ENCODE results near the gene NFKBIE. TPM values are rescaled to one million over a fixed set of nuclear protein-coding genes. Genes with fewer than 3 reads are reported as not detected.
A peak's percentile ranks its signal among the peaks of the same experiment; 100 is the strongest.

NFKBIE gene
- total and polyA plus RNA-seq, 9 of the 15 experiments (the other 6 are each of a cell fraction or from before 2014, with no cell fraction given), result 2.1 to 16.4 (median 11.7) TPM

- TF ChIP-seq THRB (CRISPR knock-in tag; conservative IDR thresholded peaks at IDR 0.05), result peak; percentile 11; the same call in 1 of the 2 replicates
- TF ChIP-seq NR4A1 (CRISPR knock-in tag; IDR thresholded peaks at IDR 0.05), result no peak
- peak; percentile 47; the same call in 1 of the 2 replicates for TF ChIP-seq NR4A1 (tag; IDR thresholded peaks at IDR 0.05)
- TF ChIP-seq SMAD1 (IDR thresholded peaks at IDR 0.05; ENCODE audit: low read depth, low read length, partially characterized antibody), result no peak
- TF ChIP-seq ILK (tag; IDR thresholded peaks at IDR 0.05; ENCODE audit: borderline replicate concordance, low read depth), result no peak
- TF ChIP-seq E2F8 (IDR thresholded peaks at IDR 0.05; ENCODE audit: low read depth, partially characterized antibody), result peak; percentile 73
- no peak for TF ChIP-seq ZNF77 (CRISPR knock-in tag; IDR thresholded peaks at IDR 0.05)
- TF ChIP-seq ASH1L (IDR thresholded peaks at IDR 0.05; ENCODE audit: borderline replicate concordance, low read depth, partially characterized antibody), result no peak
- no peak for TF ChIP-seq BCLAF1 (IDR thresholded peaks at IDR 0.05; ENCODE audit: borderline replicate concordance in 1 of 2, control insufficient read depth in 1 of 2, low read depth in 2 of 2, low read length in 1 of 2)
- no peak for TF ChIP-seq DLX4 (CRISPR knock-in tag; IDR thresholded peaks at IDR 0.05)
- TF ChIP-seq ZNF592 (IDR thresholded peaks at IDR 0.05), result peak; percentile 81
- no peak for TF ChIP-seq HNRNPK (IDR thresholded peaks at IDR 0.05; ENCODE audit: low read depth, low read length, poor library complexity, severe bottlenecking)
Observed at GRCh38 chr6:44237813-44238433, 27.4 kb downstream of the NFKBIE start (continued).
